A549 (cell line): Measurements from ENCODE around the gene FGR.

Experiments used
- BHLHE40 ChIP-seq: IDR thresholded peaks from 2 replicates; pipeline ENCODE4 v1.6.1; 2012; ENCODE audit warnings: low read depth, low read length, inconsistent platforms
- EP300 ChIP-seq, 2 experiments: fragments of >200 bp; sonication (Bioruptor Twin); formaldehyde crosslinking; IDR thresholded peaks; 2 replicates in 1 of 2; 3 replicates in 1 of 2; pipeline ENCODE4 v1.6.1; 2016 to 2017
- FOSL2 ChIP-seq, 2 experiments: fragments of 450-650 bp in 1 of 2; fragments of >200 bp in 1 of 2; sonication (Bioruptor Twin) in 1 of 2; formaldehyde crosslinking; IDR thresholded peaks; 2 replicates each; pipeline versions ENCODE4 v1.5.0 to v1.6.1; 2016 to 2020; ENCODE audit warnings: mild to moderate bottlenecking in 1 of 2, moderate library complexity in 1 of 2
- NR3C1 ChIP-seq: fragments of >200 bp; sonication (Bioruptor Twin); formaldehyde crosslinking; IDR thresholded peaks from 3 replicates; pipeline ENCODE4 v1.6.1; 2017
- POLR2A ChIP-seq: IDR thresholded peaks from 2 replicates; pipeline ENCODE4 v1.6.1; 2012; ENCODE audit warnings: mild to moderate bottlenecking, low read length
- POLR2AphosphoS2 ChIP-seq: conservative IDR thresholded peaks from 2 replicates; pipeline ENCODE4 v1.6.1; 2012; ENCODE audit warnings: low read length, improper control_type of control experiment, inconsistent platforms
- TF ChIP-seq, protein P1 (sequence below): fragments of 450-650 bp; IDR thresholded peaks from 2 replicates; pipeline ENCODE4 v1.6.1; 2014; ENCODE audit warnings: antibody characterized with exemption
- TF ChIP-seq, protein P2 (sequence below): fragments of >200 bp; sonication (Bioruptor Twin); formaldehyde crosslinking; IDR thresholded peaks from 3 replicates; pipeline ENCODE4 v1.5.1; 2016
- TF ChIP-seq, protein P3 (sequence below): IDR thresholded peaks from 2 replicates; pipeline ENCODE4 v1.6.1; 2012

DNA sequence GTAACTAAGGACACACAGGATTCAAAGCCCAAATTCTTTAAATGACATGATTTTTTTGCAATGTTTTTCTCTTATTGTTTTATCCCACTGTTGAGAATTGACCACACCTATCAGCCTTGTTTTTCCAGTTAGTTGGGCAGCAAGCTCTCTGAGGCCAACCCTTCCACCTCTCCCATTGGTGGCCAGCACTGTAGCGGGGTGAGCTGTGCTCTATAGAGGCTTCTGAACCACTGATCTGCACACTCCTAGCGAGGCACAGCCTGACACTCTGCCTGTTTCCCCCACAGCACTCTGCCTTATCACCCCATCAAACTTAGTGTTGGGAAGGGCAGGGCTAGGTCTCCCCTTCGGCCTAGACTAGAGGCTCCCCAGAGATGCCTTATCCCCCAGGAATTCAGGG is 50.5 kb downstream of the FGR start:
- no peak for TF ChIP-seq BHLHE40
- TF ChIP-seq POLR2A = no peak
- TF ChIP-seq FOSL2 (IDR thresholded peaks at IDR 0.05) = no peak
- no peak for TF ChIP-seq FOSL2 (CRISPR knock-in tag; IDR thresholded peaks at IDR 0.05)
- no peak for TF ChIP-seq POLR2AphosphoS2
- TF ChIP-seq, protein P1, sequence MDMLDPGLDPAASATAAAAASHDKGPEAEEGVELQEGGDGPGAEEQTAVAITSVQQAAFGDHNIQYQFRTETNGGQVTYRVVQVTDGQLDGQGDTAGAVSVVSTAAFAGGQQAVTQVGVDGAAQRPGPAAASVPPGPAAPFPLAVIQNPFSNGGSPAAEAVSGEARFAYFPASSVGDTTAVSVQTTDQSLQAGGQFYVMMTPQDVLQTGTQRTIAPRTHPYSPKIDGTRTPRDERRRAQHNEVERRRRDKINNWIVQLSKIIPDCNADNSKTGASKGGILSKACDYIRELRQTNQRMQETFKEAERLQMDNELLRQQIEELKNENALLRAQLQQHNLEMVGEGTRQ = no peak
- TF ChIP-seq NR3C1 = no peak
- no peak for TF ChIP-seq EP300 (IDR thresholded peaks at IDR 0.05)
- TF ChIP-seq, protein P2, sequence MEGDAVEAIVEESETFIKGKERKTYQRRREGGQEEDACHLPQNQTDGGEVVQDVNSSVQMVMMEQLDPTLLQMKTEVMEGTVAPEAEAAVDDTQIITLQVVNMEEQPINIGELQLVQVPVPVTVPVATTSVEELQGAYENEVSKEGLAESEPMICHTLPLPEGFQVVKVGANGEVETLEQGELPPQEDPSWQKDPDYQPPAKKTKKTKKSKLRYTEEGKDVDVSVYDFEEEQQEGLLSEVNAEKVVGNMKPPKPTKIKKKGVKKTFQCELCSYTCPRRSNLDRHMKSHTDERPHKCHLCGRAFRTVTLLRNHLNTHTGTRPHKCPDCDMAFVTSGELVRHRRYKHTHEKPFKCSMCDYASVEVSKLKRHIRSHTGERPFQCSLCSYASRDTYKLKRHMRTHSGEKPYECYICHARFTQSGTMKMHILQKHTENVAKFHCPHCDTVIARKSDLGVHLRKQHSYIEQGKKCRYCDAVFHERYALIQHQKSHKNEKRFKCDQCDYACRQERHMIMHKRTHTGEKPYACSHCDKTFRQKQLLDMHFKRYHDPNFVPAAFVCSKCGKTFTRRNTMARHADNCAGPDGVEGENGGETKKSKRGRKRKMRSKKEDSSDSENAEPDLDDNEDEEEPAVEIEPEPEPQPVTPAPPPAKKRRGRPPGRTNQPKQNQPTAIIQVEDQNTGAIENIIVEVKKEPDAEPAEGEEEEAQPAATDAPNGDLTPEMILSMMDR = no peak
- TF ChIP-seq, protein P3, sequence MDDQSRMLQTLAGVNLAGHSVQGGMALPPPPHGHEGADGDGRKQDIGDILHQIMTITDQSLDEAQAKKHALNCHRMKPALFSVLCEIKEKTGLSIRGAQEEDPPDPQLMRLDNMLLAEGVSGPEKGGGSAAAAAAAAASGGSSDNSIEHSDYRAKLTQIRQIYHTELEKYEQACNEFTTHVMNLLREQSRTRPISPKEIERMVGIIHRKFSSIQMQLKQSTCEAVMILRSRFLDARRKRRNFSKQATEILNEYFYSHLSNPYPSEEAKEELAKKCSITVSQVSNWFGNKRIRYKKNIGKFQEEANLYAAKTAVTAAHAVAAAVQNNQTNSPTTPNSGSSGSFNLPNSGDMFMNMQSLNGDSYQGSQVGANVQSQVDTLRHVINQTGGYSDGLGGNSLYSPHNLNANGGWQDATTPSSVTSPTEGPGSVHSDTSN = no peak
